HUES64 (cell line): ENCODE measurements around the gene MST1.

Source experiments
- H3K27ac ChIP-seq: 2 replicates; pipeline ENCODE4 v1.7.0; 2013; ENCODE audit warnings: low read depth, low read length, inconsistent platforms
- H3K27me3 ChIP-seq: 2 replicates; pipeline ENCODE4 v1.6.1; 2013; ENCODE audit warnings: mild to moderate bottlenecking, low read length; ENCODE audit not compliant: insufficient read depth
- H3K36me3 ChIP-seq: 2 replicates; pipeline ENCODE4 v1.6.1; 2013; ENCODE audit warnings: mild to moderate bottlenecking, low read length; ENCODE audit not compliant: insufficient read depth
- H3K4me1 ChIP-seq: 2 replicates; pipeline ENCODE4 v1.6.1; 2013; ENCODE audit warnings: mild to moderate bottlenecking, low read length, moderate library complexity; ENCODE audit not compliant: insufficient read depth
- H3K4me3 ChIP-seq: 2 replicates; pipeline ENCODE4 v1.5.1; 2013; ENCODE audit warnings: mild to moderate bottlenecking, low read length, moderate library complexity
- H3K9ac ChIP-seq: 2 replicates; pipeline ENCODE4 v1.6.1; 2013; ENCODE audit warnings: mild to moderate bottlenecking, low read depth, low read length
- H3K9me3 ChIP-seq: 2 replicates; pipeline ENCODE4 v1.6.1; 2013; ENCODE audit warnings: low read depth, low read length; ENCODE audit not compliant: insufficient read depth
- WGBS: fragments of 150-250, 120-280 bp; methylation state at CpG from one replicate; pipeline ENCODE4 v1.1.7; 2013; ENCODE audit warnings: missing lambda C conversion rate; 5-methylcytosine and 5-hydroxymethylcytosine counted together

MST1 gene

DNA sequence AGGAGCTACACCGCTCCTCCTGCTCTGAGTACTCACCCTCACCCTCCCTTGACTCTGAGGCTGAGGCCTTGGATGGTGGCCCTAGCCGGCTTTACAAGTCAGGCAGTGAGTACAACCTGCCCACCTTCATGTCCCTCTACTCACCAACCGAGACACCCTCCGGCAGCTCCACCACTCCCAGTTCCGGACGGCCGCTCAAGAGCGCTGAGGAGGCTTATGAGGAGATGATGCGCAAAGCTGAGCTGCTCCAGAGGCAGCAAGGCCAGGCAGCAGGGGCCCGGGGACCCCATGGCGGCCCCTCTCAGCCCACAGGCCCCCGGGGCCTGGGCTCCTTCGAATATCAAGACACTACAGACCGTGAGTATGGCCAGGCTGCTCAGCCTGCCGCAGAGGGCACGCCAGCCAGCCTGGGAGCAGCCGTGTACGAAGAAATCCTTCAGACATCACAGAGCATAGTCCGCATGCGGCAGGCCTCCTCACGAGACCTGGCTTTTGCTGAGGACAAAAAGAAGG lies 36.3 kb downstream of the MST1 start:
- H3K4me3 ChIP-seq = no peak overlapping the region
- no peaks in the 10 kb centered on the region for H3K9me3 ChIP-seq
- no peak overlapping the region for H3K27ac ChIP-seq
- no peaks in the 10 kb centered on the region for H3K27me3 ChIP-seq
- no peaks in the 10 kb centered on the region for H3K36me3 ChIP-seq
- no peaks in the 10 kb centered on the region for H3K4me1 ChIP-seq
- 95% methylated on average over 21 of the region's 21 CpGs for WGBS
- no peak overlapping the region for H3K9ac ChIP-seq

- Histone ChIP-seq H3K36me3 (no peaks in the 10 kb centered on the region), H3K27me3 (no peaks in the 10 kb centered on the region), H3K4me1 (no peaks in the 10 kb centered on the region), H3K4me3 (no peak overlapping the region), H3K9ac (no peak overlapping the region), H3K27ac (no peak overlapping the region), H3K9me3 (no peaks in the 10 kb centered on the region)
- 93% methylated on average over 36 of the region's 36 CpGs for WGBS
Observed at GRCh38 chr3:49652218-49652902, 36.9 kb downstream of the MST1 start.

- WGBS = 80% methylated on average over 8 of the region's 8 CpGs
- no peaks in the 10 kb centered on the region for H3K27me3 ChIP-seq
- H3K4me3 ChIP-seq = no peak overlapping the region
Observed at GRCh38 chr3:49650637-49651036, 38.6 kb downstream of the MST1 start.

GRCh38 chr3:49650177-49650576 lies 39.1 kb downstream of the MST1 start:
- Histone ChIP-seq H3K9ac (no peak overlapping the region), H3K4me3 (no peak overlapping the region), H3K9me3 (no peaks in the 10 kb centered on the region), H3K27me3 (no peaks in the 10 kb centered on the region), H3K36me3 (no peaks in the 10 kb centered on the region), H3K4me1 (no peaks in the 10 kb centered on the region), H3K27ac (no peak overlapping the region)
- WGBS = 87% methylated on average over 1 of the region's 1 CpG

More at GRCh38 chr3:49650637-49651036, 38.6 kb downstream of the MST1 start:
- H3K36me3 ChIP-seq = no peaks in the 10 kb centered on the region
- no peak overlapping the region for H3K27ac ChIP-seq
- no peaks in the 10 kb centered on the region for H3K4me1 ChIP-seq
- H3K9me3 ChIP-seq = no peaks in the 10 kb centered on the region
- H3K9ac ChIP-seq = no peak overlapping the region

GRCh38 chr3:49649576-49649975 lies 39.7 kb downstream of the MST1 start:
- no peak overlapping the region for H3K4me3 ChIP-seq
- no peaks in the 10 kb centered on the region for H3K27me3 ChIP-seq
- H3K9me3 ChIP-seq = no peaks in the 10 kb centered on the region
- WGBS = 90% methylated on average over 1 of the region's 1 CpG
- H3K27ac ChIP-seq = no peak overlapping the region
- no peaks in the 10 kb centered on the region for H3K36me3 ChIP-seq
- no peak overlapping the region for H3K9ac ChIP-seq
- no peaks in the 10 kb centered on the region for H3K4me1 ChIP-seq

- H3K4me3 ChIP-seq = no peak overlapping the region
- H3K36me3 ChIP-seq = no peaks in the 10 kb centered on the region
- WGBS = 94% methylated on average over 3 of the region's 3 CpGs
- no peaks in the 10 kb centered on the region for H3K27me3 ChIP-seq
- H3K9me3 ChIP-seq = no peaks in the 10 kb centered on the region
- H3K27ac ChIP-seq = no peak overlapping the region
- H3K9ac ChIP-seq = no peak overlapping the region
- H3K4me1 ChIP-seq = no peaks in the 10 kb centered on the region
Observed at GRCh38 chr3:49648354-49649019, 40.8 kb downstream of the MST1 start.

DNA sequence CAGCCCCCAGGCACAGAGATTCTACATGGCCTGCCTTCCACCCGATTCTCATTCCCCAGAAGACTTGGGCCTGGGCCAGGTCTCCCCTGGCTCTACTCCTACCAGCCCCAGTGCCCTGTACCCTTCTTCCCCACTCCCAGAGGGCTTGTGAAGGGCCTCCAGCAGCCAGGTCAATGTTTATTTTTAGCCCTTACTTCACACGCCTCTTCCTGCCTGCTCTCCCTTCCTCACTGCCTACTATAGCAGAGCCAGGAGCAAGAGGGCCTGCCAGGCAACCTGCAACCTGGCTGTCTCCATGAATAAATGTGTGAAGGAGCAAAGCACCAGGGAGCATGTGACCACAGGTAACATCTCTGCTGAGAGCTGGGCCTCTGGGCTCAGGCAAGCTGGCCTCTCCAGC lies 41.5 kb downstream of the MST1 start:
- Histone ChIP-seq H3K9ac (no peak overlapping the region), H3K36me3 (no peaks in the 10 kb centered on the region), H3K27me3 (no peaks in the 10 kb centered on the region), H3K4me1 (no peaks in the 10 kb centered on the region), H3K27ac (no peak overlapping the region), H3K4me3 (no peak overlapping the region), H3K9me3 (no peaks in the 10 kb centered on the region)
- 78% methylated on average over 2 of the region's 2 CpGs for WGBS

- H3K4me1 ChIP-seq = no peaks in the 10 kb centered on the region
- 91% methylated on average over 3 of the region's 3 CpGs for WGBS
- no peaks in the 10 kb centered on the region for H3K27me3 ChIP-seq
- no peak overlapping the region for H3K27ac ChIP-seq
- H3K36me3 ChIP-seq = no peaks in the 10 kb centered on the region
- no peaks in the 10 kb centered on the region for H3K9me3 ChIP-seq
- H3K9ac ChIP-seq = no peak overlapping the region
- no peak overlapping the region for H3K4me3 ChIP-seq
Observed at GRCh38 chr3:49646236-49646635, 43.0 kb downstream of the MST1 start.

DNA sequence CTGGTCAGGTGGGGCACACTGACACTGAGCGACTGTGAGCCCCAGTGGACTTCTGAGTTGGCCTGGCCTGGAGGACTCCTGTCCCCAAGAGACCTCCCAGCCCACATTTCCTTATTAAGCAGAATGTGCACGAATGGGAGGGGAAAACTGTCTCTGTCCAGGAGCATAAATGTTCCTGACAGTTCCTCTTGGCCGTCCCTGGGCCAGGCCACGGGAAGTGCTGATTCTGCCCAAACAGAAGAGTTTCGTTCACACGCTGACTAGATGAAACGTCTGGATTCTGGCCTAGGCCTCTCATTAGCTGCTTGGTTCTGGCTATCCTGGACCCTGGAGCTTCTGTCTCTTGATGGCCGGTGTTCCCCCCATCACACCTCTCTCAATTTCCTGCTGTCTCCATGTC lies 44.6 kb downstream of the MST1 start:
- H3K27ac ChIP-seq = no peak overlapping the region
- no peak overlapping the region for H3K9ac ChIP-seq
- H3K36me3 ChIP-seq = no peaks in the 10 kb centered on the region
- no peak overlapping the region for H3K4me3 ChIP-seq
- no peaks in the 10 kb centered on the region for H3K9me3 ChIP-seq
- H3K4me1 ChIP-seq = no peaks in the 10 kb centered on the region
- H3K27me3 ChIP-seq = no peaks in the 10 kb centered on the region
- 94% methylated on average over 8 of the region's 8 CpGs for WGBS

- no peak overlapping the region for H3K9ac ChIP-seq
- no peaks in the 10 kb centered on the region for H3K27me3 ChIP-seq
- no peaks in the 10 kb centered on the region for H3K9me3 ChIP-seq
- H3K27ac ChIP-seq = no peak overlapping the region
- no peak overlapping the region for H3K4me3 ChIP-seq
- H3K36me3 ChIP-seq = no peaks in the 10 kb centered on the region
- 89% methylated on average over 9 of the region's 9 CpGs for WGBS
- H3K4me1 ChIP-seq = no peaks in the 10 kb centered on the region
Observed at GRCh38 chr3:49642708-49643145, 46.5 kb downstream of the MST1 start.

- Histone ChIP-seq H3K9ac (no peak overlapping the region), H3K27ac (no peak overlapping the region), H3K4me3 (no peak overlapping the region), H3K27me3 (no peaks in the 10 kb centered on the region), H3K9me3 (no peaks in the 10 kb centered on the region), H3K4me1 (no peaks in the 10 kb centered on the region), H3K36me3 (no peaks in the 10 kb centered on the region)
- 92% methylated on average over 14 of the region's 14 CpGs for WGBS
Observed at GRCh38 chr3:49641921-49642707, 47.2 kb downstream of the MST1 start.
